HG02973 (cell line): ENCODE measurements around the gene ERAP2.
A peak's percentile ranks its signal among the peaks of the same experiment; 100 is the strongest.

Source experiments
- ATAC-seq: cut with Tn5 transposase; IDR thresholded peaks from one replicate; pipeline ENCODE4 v1.9.1; 2021; ENCODE audit warnings: moderate library complexity; ENCODE audit not compliant: unreplicated experiment

The ERAP2 gene

GRCh38 chr5:96885518-96886338, 9.4 kb downstream of the ERAP2 start:
- peak; percentile 89 for ATAC-seq

- ATAC-seq: no peak
Measured at GRCh38 chr5:96893342-96893741, 17.0 kb downstream of the ERAP2 start.

GRCh38 chr5:96896276-96896675, 20.0 kb downstream of the ERAP2 start:
- ATAC-seq: peak; percentile 76

- peak; percentile 90 for ATAC-seq
Measured at GRCh38 chr5:96896806-96897205, 20.5 kb downstream of the ERAP2 start.

GRCh38 chr5:96901384-96901783, 25.1 kb downstream of the ERAP2 start:
- ATAC-seq: no peak

- no peak for ATAC-seq
Measured at GRCh38 chr5:96901841-96902240, 25.5 kb downstream of the ERAP2 start.

GRCh38 chr5:96902876-96903275, 26.6 kb downstream of the ERAP2 start:
- no peak for ATAC-seq

- ATAC-seq: no peak
Measured at GRCh38 chr5:96903300-96903699, 27.0 kb downstream of the ERAP2 start.

- ATAC-seq: no peak
Measured at GRCh38 chr5:96904054-96904931, 28.0 kb downstream of the ERAP2 start.

- ATAC-seq: no peak
Measured at GRCh38 chr5:96905864-96906263, 29.6 kb downstream of the ERAP2 start.

GRCh38 chr5:96909003-96909402, 32.7 kb downstream of the ERAP2 start:
- ATAC-seq: no peak

GRCh38 chr5:96909435-96909834, 33.1 kb downstream of the ERAP2 start:
- no peak for ATAC-seq

- no peak for ATAC-seq
Measured at GRCh38 chr5:96911139-96911538, 34.8 kb downstream of the ERAP2 start.

GRCh38 chr5:96913233-96913632, 36.9 kb downstream of the ERAP2 start:
- no peak for ATAC-seq

- ATAC-seq: peak; percentile 68
Measured at GRCh38 chr5:96919754-96920197, 43.5 kb downstream of the ERAP2 start.

GRCh38 chr5:96920744-96921355, 44.5 kb downstream of the ERAP2 start:
- no peak for ATAC-seq

- ATAC-seq: peak; percentile 29
Measured at GRCh38 chr5:96922499-96923244, 46.4 kb downstream of the ERAP2 start.

GRCh38 chr5:96924016-96924443, 47.7 kb downstream of the ERAP2 start:
- ATAC-seq: no peak

GRCh38 chr5:96926276-96926675, 50.0 kb downstream of the ERAP2 start:
- no peak for ATAC-seq

- ATAC-seq: no peak
Measured at GRCh38 chr5:96927008-96927407, 50.7 kb downstream of the ERAP2 start.
